IMR-90 (cell line): ENCODE measurements around the gene GNG12. TPM values are rescaled to one million over a fixed set of nuclear protein-coding genes. Genes with fewer than 3 reads are reported as not detected.

Experiments
- ATAC-seq: fragments of 200-7000 bp; cut with Tn5 transposase; 2 replicates; pipeline ENCODE4 v1.9.1; 2020; ENCODE audit warnings: low read depth, mild to moderate bottlenecking, moderate library complexity
- BruUV-seq: library from RNA; stranded (reverse); fragments of 400-500 nt; replicated peaks from 2 replicates; lab custom pipeline; 2021; lab: Mats Ljungman, UMichigan
- CTCF ChIA-PET: fragments of 300-600 bp; formaldehyde crosslinking; extraction: SDS; loops from one replicate; lab custom pipeline; 2021; ENCODE audit warnings: antibody characterized with exemption; lab: Yijun Ruan, JAX
- POLR2A ChIA-PET: fragments of 300-600 bp; sonication (Branson Sonifier 250); formaldehyde crosslinking; loops from one replicate; lab custom pipeline; 2022; ENCODE audit warnings: antibody characterized with exemption; ENCODE audit not compliant: unreplicated experiment; lab: Charles Lee
- DNase-seq: peaks from one replicate; pipeline ENCODE4 v3.0.0; 2013
- H2AFZ ChIP-seq: replicated peaks from 2 replicates; pipeline ENCODE3; 2013; ENCODE audit warnings: low read length, mild to moderate bottlenecking; ENCODE audit not compliant: poor library complexity
- H2AK5ac ChIP-seq: 2 replicates; pipeline ENCODE4 v1.6.1; 2013; ENCODE audit warnings: low read depth, low read length, inconsistent platforms
- H2AK9ac ChIP-seq: replicated peaks from 2 replicates; pipeline ENCODE3; 2013; ENCODE audit warnings: mild to moderate bottlenecking, low read depth, low read length, moderate library complexity; ENCODE audit not compliant: poor library complexity
- H2BK120ac ChIP-seq: 2 replicates; pipeline ENCODE4 v1.6.1; 2013; ENCODE audit warnings: low read depth, low read length, inconsistent platforms
- H2BK15ac ChIP-seq: 3 replicates; pipeline ENCODE4 v1.6.1; 2013; ENCODE audit warnings: low read depth, low read length, inconsistent platforms
- H2BK20ac ChIP-seq: 2 replicates; pipeline ENCODE4 v1.6.1; 2013; ENCODE audit warnings: low read depth, mild to moderate bottlenecking, inconsistent platforms, low read length, moderate library complexity
- H2BK5ac ChIP-seq: 2 replicates; pipeline ENCODE4 v1.6.1; 2013; ENCODE audit warnings: mild to moderate bottlenecking, low read depth, low read length, inconsistent platforms; ENCODE audit not compliant: poor library complexity, severe bottlenecking
- H3K14ac ChIP-seq: replicated peaks from 2 replicates; pipeline ENCODE4 v1.6.1; 2013; ENCODE audit warnings: low read depth, low read length, inconsistent platforms
- H3K18ac ChIP-seq: 2 replicates; pipeline ENCODE4 v1.6.1; 2013; ENCODE audit warnings: low read depth, low read length, control low read depth
- H3K23ac ChIP-seq: 2 replicates; pipeline ENCODE4 v1.6.1; 2013; ENCODE audit warnings: low read depth, low read length, inconsistent platforms
- H3K27ac ChIP-seq: 2 replicates; pipeline ENCODE4 v1.5.1; 2013; ENCODE audit warnings: mild to moderate bottlenecking, control low read depth, low read length; ENCODE audit not compliant: insufficient read depth
- H3K27me3 ChIP-seq: 2 replicates; pipeline ENCODE4 v1.6.1; 2013; ENCODE audit warnings: low read length; ENCODE audit not compliant: control insufficient read depth, insufficient read depth
- H3K36me3 ChIP-seq: 2 replicates; pipeline ENCODE4 v1.6.1; 2013; ENCODE audit warnings: low read length, mixed read lengths; ENCODE audit not compliant: control insufficient read depth, insufficient read depth
- H3K4ac ChIP-seq: 2 replicates; pipeline ENCODE4 v1.6.1; 2013; ENCODE audit warnings: low read depth, low read length, inconsistent platforms
- H3K4me1 ChIP-seq: 2 replicates; pipeline ENCODE4 v1.6.1; 2013; ENCODE audit warnings: low read length, mixed read lengths; ENCODE audit not compliant: control insufficient read depth, insufficient read depth
- H3K4me2 ChIP-seq: 2 replicates; pipeline ENCODE4 v1.6.1; 2013; ENCODE audit warnings: low read depth, mild to moderate bottlenecking, control low read depth, low read length, moderate library complexity
- H3K4me3 ChIP-seq: 2 replicates; pipeline ENCODE4 v1.5.1; 2013; ENCODE audit warnings: low read depth, mild to moderate bottlenecking, control low read depth, low read length, moderate library complexity; ENCODE audit not compliant: insufficient read depth
- H3K56ac ChIP-seq: 2 replicates; pipeline ENCODE4 v1.6.1; 2013; ENCODE audit warnings: low read length, inconsistent platforms; ENCODE audit not compliant: insufficient read depth; ENCODE audit errors: extremely low read depth
- H3K79me1 ChIP-seq, 2 experiments: 2 replicates each; pipeline ENCODE4 v1.6.1; 2013; ENCODE audit warnings: low read length in 2 of 2, inconsistent platforms in 1 of 2, low read depth in 1 of 2
- H3K9ac ChIP-seq: 2 replicates; pipeline ENCODE4 v1.6.1; 2013; ENCODE audit warnings: low read depth, low read length, control low read depth
- H3K9me1 ChIP-seq: 2 replicates; pipeline ENCODE4 v1.6.1; 2013; ENCODE audit warnings: low read length, inconsistent platforms; ENCODE audit not compliant: insufficient read depth
- H3K9me3 ChIP-seq: 2 replicates; pipeline ENCODE4 v1.6.1; 2013; ENCODE audit warnings: low read length; ENCODE audit not compliant: control insufficient read depth, insufficient read depth
- H4K20me1 ChIP-seq: 2 replicates; pipeline ENCODE4 v1.6.1; 2013; ENCODE audit warnings: low read length, inconsistent platforms; ENCODE audit not compliant: insufficient read depth
- H4K5ac ChIP-seq: 2 replicates; pipeline ENCODE4 v1.6.1; 2013; ENCODE audit warnings: mild to moderate bottlenecking, low read depth, low read length, control low read depth
- H4K8ac ChIP-seq, 2 experiments: 2 replicates each; pipeline ENCODE4 v1.6.1; 2013; ENCODE audit warnings: low read depth in 2 of 2, low read length in 2 of 2, control low read depth in 1 of 2, inconsistent platforms in 1 of 2
- H4K91ac ChIP-seq: 2 replicates; pipeline ENCODE4 v1.6.1; 2013; ENCODE audit warnings: low read depth, low read length, inconsistent platforms; ENCODE audit not compliant: insufficient read depth
- BHLHE40 ChIP-seq: fragments of 150-350 bp; IDR thresholded peaks from 2 replicates; pipeline ENCODE4 v1.6.1; 2016; ENCODE audit warnings: mild to moderate bottlenecking, low read depth, low read length
- NFE2L2 ChIP-seq: fragments of 150-350 bp; IDR thresholded peaks from 2 replicates; pipeline ENCODE4 v1.6.1; 2016; ENCODE audit warnings: low read depth, mild to moderate bottlenecking, low read length
- POLR2A ChIP-seq: IDR thresholded peaks from 2 replicates; pipeline ENCODE4 v1.6.1; 2012; ENCODE audit warnings: mild to moderate bottlenecking, low read depth, low read length
- WGBS, 2 experiments: methylation state at CpG; one replicate each; pipeline versions ENCODE4 v1.1.5 to v1.1.7; 2013; ENCODE audit warnings: missing lambda C conversion rate in 2 of 2; ENCODE audit not compliant: insufficient read length in 1 of 2; ENCODE audit errors: extremely low coverage in 2 of 2; 5-methylcytosine and 5-hydroxymethylcytosine counted together
- dilution Hi-C: fragments of 300-500 bp; cut with HindIII; formaldehyde crosslinking; loops from one replicate; pipeline ENCODE4 v1.14.3; 2018; ENCODE audit warnings: low sequenced_read_pairs; ENCODE audit not compliant: unreplicated experiment
- in situ Hi-C: fragments of 300-500 bp; cut with MboI; formaldehyde crosslinking; loops from 3 replicates; pipeline ENCODE4 v1.14.3; 2019; ENCODE audit warnings: low sequenced_read_pairs, inconsistent platforms, mixed read lengths
- intact Hi-C: fragments of 100-400 bp; cut with micrococcal nuclease; formaldehyde crosslinking; loops from 2 replicates; pipeline ENCODE4 v1.10.0; 2022
- polyA plus RNA-seq, 3 experiments: library from polyadenylated mRNA; depleted of rRNA; stranded (reverse); fragments of >200 nt; gene quantifications; 2 replicates each; pipeline ENCODE4 v1.2.3, GENCODE V29; 2012; ENCODE audit warnings: low replicate concordance in 1 of 3
- total RNA-seq: library from RNA; depleted of rRNA; stranded (reverse); fragments of >200 nt; gene quantifications from 2 replicates; pipeline ENCODE4 v1.2.3, GENCODE V29; 2012
- TF ChIP-seq, protein P1 (sequence below): conservative IDR thresholded peaks from 2 replicates; pipeline ENCODE4 v1.5.1; 2012; ENCODE audit warnings: mild to moderate bottlenecking, low read depth, low read length, improper control_type of control experiment

Gene GNG12
- total and polyA plus RNA-seq, 2 of the 4 experiments (the other 2 are of a cell fraction), result 92.3 to 132 TPM

DNA sequence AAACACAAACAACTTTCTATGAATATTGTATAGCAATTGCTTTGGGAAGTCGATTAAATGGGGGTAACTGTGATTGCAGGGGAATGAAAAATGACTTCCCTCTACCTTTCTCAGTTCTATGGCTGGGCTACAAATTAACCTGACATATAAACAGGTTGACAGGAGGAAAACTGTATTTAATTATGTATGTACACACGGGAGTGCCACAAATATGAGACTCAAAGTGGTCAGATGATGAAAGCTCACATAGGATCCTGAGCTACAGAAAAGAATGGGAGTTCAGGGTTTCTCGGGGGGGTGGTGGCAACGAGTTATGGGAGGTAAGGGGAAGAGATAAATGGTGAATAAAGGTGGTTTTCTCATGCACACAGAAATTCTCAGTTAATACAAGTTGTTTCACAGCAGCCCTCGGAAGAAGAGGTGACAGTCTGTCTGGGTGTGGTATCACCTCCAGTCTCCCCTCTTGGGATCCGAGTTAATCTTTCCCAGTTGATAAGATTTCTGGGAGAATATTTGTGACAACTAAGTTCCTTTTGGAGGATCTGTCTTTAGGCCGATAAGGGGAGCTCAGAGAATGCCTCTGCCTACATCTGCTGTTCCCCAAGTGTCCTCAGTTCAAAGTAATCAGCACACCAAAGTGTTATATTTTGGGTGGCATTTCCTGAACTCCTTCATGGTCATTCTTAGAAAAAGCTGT is 122.0 kb downstream of the GNG12 start:
- Histone ChIP-seq H3K36me3 (peaks cover 9% of the 10 kb centered on the region), H3K9ac (no peak overlapping the region), H3K4me3 (no peak overlapping the region), H2BK15ac (no peak overlapping the region; the same call in 2 of the 3 replicates), H2BK20ac (no peak overlapping the region), H3K9me1 (peaks cover 33% of the 10 kb centered on the region), H2AFZ (no peak overlapping the region), H3K4me1 (peaks cover 40% of the 10 kb centered on the region), H3K18ac (no peak overlapping the region), H3K79me1 (peaks cover 30 to 86% of the 10 kb centered on the region in 2 experiments), H3K4me2 (no peak overlapping the region), H4K91ac (no peak overlapping the region), H4K8ac (no peak overlapping the region), H2AK9ac (no peak overlapping the region), H3K23ac (no peak overlapping the region), H3K9me3 (no peaks in the 10 kb centered on the region), H2BK5ac (no peak overlapping the region), H2AK5ac (no peak overlapping the region), H3K27me3 (no peaks in the 10 kb centered on the region), H3K56ac (no peak overlapping the region), H2BK120ac (no peak overlapping the region), H3K14ac (no peak overlapping the region), H4K20me1 (peaks cover 16% of the 10 kb centered on the region; the same call in 1 of the 2 replicates), H4K5ac (no peak overlapping the region), H3K4ac (no peak overlapping the region), H3K27ac (no peak overlapping the region)
- ATAC-seq (no peak), DNase-seq (no peak)
- CTCF ChIA-PET, result interaction anchor here (2.6 kb wide), 1 partner anchor 49 kb away, joined by 7 read pairs; no protein-coding TSS in a partner anchor
- 86% methylated on average over 1 of the region's 7 CpGs; no CpG with 5 or more reads in 1 of the 2 experiments for WGBS, 2 experiments
- POLR2A ChIA-PET, result interaction anchor here (0.6 kb wide), 1 partner anchor 230 kb away, joined by 3 read pairs; no protein-coding TSS in a partner anchor
- no TSS peak for BruUV-seq
- in situ Hi-C loops, result no loop called here
- TF ChIP-seq POLR2A (no peak), BHLHE40 (no peak), NFE2L2 (no peak)
- TF ChIP-seq, protein P1, sequence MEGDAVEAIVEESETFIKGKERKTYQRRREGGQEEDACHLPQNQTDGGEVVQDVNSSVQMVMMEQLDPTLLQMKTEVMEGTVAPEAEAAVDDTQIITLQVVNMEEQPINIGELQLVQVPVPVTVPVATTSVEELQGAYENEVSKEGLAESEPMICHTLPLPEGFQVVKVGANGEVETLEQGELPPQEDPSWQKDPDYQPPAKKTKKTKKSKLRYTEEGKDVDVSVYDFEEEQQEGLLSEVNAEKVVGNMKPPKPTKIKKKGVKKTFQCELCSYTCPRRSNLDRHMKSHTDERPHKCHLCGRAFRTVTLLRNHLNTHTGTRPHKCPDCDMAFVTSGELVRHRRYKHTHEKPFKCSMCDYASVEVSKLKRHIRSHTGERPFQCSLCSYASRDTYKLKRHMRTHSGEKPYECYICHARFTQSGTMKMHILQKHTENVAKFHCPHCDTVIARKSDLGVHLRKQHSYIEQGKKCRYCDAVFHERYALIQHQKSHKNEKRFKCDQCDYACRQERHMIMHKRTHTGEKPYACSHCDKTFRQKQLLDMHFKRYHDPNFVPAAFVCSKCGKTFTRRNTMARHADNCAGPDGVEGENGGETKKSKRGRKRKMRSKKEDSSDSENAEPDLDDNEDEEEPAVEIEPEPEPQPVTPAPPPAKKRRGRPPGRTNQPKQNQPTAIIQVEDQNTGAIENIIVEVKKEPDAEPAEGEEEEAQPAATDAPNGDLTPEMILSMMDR, result no peak
- intact Hi-C loops, result no loop called here
- dilution Hi-C loops, result no loop called here
